Measurements from ENCODE around the gene RTN4IP1.
"Not testable (repeated sequence)": the region's sequence is repeated elsewhere in the genome, so short reads cannot be mapped to it uniquely, and the experiment has no call there.

Gene RTN4IP1

GRCh38 chr6:106627760-106628159 is 1.5 kb downstream of the RTN4IP1 start:
- DNase-seq = not testable (repeated sequence)

- no peak for DNase-seq
Measured at GRCh38 chr6:106626485-106626884, 2.8 kb downstream of the RTN4IP1 start.

- no peak for DNase-seq
Measured at GRCh38 chr6:106623039-106623438, 6.3 kb downstream of the RTN4IP1 start.

GRCh38 chr6:106622412-106622811 is 6.9 kb downstream of the RTN4IP1 start:
- DNase-seq = no peak

GRCh38 chr6:106620931-106621672 is 8.2 kb downstream of the RTN4IP1 start:
- DNase-seq = no peak

- no peak for DNase-seq
Measured at GRCh38 chr6:106619223-106619622, 10.1 kb downstream of the RTN4IP1 start.

GRCh38 chr6:106618324-106618723 is 11.0 kb downstream of the RTN4IP1 start:
- no peak for DNase-seq

- no peak for DNase-seq
Measured at GRCh38 chr6:106617857-106618256, 11.4 kb downstream of the RTN4IP1 start.

- DNase-seq = no peak
Measured at GRCh38 chr6:106617302-106617701, 12.0 kb downstream of the RTN4IP1 start.

GRCh38 chr6:106614592-106615257 is 14.6 kb downstream of the RTN4IP1 start:
- DNase-seq = no peak

- DNase-seq = no peak
Measured at GRCh38 chr6:106614166-106614565, 15.1 kb downstream of the RTN4IP1 start.

- DNase-seq = no peak
Measured at GRCh38 chr6:106613590-106613989, 15.7 kb downstream of the RTN4IP1 start.

GRCh38 chr6:106612671-106613416 is 16.5 kb downstream of the RTN4IP1 start:
- DNase-seq = no peak

GRCh38 chr6:106611030-106611429 is 18.3 kb downstream of the RTN4IP1 start:
- no peak for DNase-seq

GRCh38 chr6:106609699-106610098 is 19.6 kb downstream of the RTN4IP1 start:
- peak; percentile 15 for DNase-seq

- DNase-seq = peak; percentile 3
Measured at GRCh38 chr6:106608080-106608668, 21.1 kb downstream of the RTN4IP1 start.

- no peak for DNase-seq
Measured at GRCh38 chr6:106600329-106600728, 29.0 kb downstream of the RTN4IP1 start.

- no peak for DNase-seq
Measured at GRCh38 chr6:106599440-106599839, 29.9 kb downstream of the RTN4IP1 start.

GRCh38 chr6:106591111-106591825 is 38.0 kb downstream of the RTN4IP1 start:
- no peak for DNase-seq

GRCh38 chr6:106588937-106589336 is 40.4 kb downstream of the RTN4IP1 start:
- DNase-seq = not testable (repeated sequence)

GRCh38 chr6:106586815-106587415 is 42.4 kb downstream of the RTN4IP1 start:
- no peak for DNase-seq

GRCh38 chr6:106581468-106581867 is 47.8 kb downstream of the RTN4IP1 start:
- no peak for DNase-seq
